HAP-1 (cell line): Measurements from ENCODE around the gene LGALS7.
"Not testable (repeated sequence)": the region's sequence is repeated elsewhere in the genome, so short reads cannot be mapped to it uniquely, and the experiment has no call there.

Experiments
- DNase-seq, 2 experiments: peaks; one replicate each; pipeline ENCODE4 v3.0.0-alpha.2; 2016 to 2020; ENCODE audit warnings: low spot score in 2 of 2
- H3K27me3 ChIP-seq: fragments of 250-450 bp; sonication (Bioruptor Pico); 2 replicates; pipeline ENCODE4 v1.5.1; 2020; ENCODE audit warnings: low read depth, mild to moderate bottlenecking, moderate library complexity
- H3K36me3 ChIP-seq: fragments of 250-450 bp; sonication (Bioruptor Pico); replicated peaks from 2 replicates; pipeline ENCODE4 v1.5.1; 2020; ENCODE audit warnings: mild to moderate bottlenecking
- H3K4me1 ChIP-seq: fragments of 250-450 bp; sonication (Bioruptor Pico); 2 replicates; pipeline ENCODE4 v1.5.1; 2020; ENCODE audit warnings: mild to moderate bottlenecking
- H3K4me3 ChIP-seq: fragments of 250-450 bp; sonication (Bioruptor Pico); 2 replicates; pipeline ENCODE4 v1.5.1; 2020; ENCODE audit warnings: mild to moderate bottlenecking, moderate library complexity
- H3K9me3 ChIP-seq: fragments of 250-450 bp; sonication (Bioruptor Pico); 2 replicates; pipeline ENCODE4 v1.5.1; 2020; ENCODE audit warnings: mild to moderate bottlenecking, moderate library complexity
- in situ Hi-C: fragments of 300-500 bp; cut with MboI; formaldehyde crosslinking; loops from 3 replicates; pipeline ENCODE4 v1.14.3; 2020; ENCODE audit warnings: low sequenced_read_pairs, inconsistent platforms, mixed read lengths

LGALS7 gene

DNA sequence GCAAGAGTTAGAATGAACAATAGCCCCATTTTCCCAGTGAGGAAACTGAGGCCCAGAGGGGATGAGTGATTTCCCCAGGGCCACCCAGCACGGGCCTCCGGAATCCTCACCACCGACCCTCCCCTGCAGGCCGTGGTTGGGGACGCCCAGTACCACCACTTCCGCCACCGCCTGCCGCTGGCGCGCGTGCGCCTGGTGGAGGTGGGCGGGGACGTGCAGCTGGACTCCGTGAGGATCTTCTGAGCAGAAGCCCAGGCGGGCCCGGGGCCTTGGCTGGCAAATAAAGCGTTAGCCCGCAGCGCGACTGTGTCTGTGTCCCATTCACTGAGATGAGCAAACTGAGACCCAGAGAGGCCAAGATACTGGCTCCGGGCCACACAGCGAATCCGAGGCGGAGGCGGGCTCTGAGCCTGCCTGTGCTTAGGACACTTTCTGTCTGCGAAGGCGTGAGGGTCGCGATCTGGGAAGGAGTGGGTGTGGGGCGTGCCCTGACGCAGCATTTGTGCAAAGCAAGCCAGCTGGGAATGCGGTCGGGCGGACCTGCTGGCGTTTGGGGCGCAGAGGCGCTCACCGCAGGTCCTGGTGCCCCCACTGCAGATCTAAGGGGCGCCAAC lies 18.2 kb upstream of the LGALS7 start:
- H3K36me3 ChIP-seq, H3K9me3 ChIP-seq, DNase-seq, in situ Hi-C loops, H3K4me3 ChIP-seq, H3K27me3 ChIP-seq, H3K4me1 ChIP-seq: not testable (repeated sequence)

DNA sequence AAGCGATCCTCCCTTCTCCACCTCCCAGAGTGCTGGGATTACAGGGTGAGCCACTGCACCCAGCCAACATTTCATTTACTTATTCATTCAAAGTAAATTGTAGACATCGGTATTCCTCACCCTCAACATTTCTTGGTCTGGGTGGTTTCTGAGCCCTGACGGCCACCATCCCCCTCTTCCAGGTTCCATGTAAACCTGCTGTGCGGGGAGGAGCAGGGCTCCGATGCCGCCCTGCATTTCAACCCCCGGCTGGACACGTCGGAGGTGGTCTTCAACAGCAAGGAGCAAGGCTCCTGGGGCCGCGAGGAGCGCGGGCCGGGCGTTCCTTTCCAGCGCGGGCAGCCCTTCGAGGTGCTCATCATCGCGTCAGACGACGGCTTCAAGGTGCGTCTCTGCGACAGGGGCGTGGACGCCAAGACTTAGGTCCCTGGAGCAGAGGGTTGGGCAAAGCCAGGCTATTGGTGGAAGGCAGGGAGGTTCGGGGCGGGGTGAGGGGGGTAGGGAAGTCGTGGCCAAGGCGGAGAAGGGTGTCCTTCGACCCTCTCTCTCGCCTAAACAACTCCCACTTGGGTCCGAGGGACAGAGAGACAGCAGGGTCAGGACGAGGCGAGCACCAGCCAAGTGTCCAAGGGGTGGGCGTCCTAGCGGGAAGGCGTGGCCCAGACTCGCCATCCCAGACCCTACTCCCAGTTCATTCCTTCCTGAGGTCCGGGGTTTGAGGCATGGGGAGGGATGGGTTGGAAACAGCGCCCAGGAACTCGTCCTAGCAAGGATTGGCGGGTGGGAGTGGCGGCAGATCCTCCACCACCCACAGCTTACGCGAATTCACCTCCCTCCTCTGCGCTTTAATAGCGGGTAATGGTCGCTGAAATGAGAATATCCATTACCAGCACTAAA lies 17.4 kb upstream of the LGALS7 start:
- in situ Hi-C loops: not testable (repeated sequence)

GRCh38 chr19:38788478-38789243 lies 15.3 kb upstream of the LGALS7 start, which contains the start of gene LGALS7B:
Gene LGALS7B (plus strand): TSS chr19:38789200. CDS start chr19:38789227, 27 bp downstream.
- H3K27me3 ChIP-seq: no peaks in the 10 kb centered on the region
- H3K36me3 ChIP-seq: no peaks in the 10 kb centered on the region
- no peaks in the 10 kb centered on the region for H3K9me3 ChIP-seq
- DNase-seq: no peak
- in situ Hi-C loops: no loop called here
- no peak within 1 kb of the TSS for H3K4me3 ChIP-seq
- H3K4me1 ChIP-seq: no peaks in the 10 kb centered on the region

More for the DNA sequence above, 17.4 kb upstream of the LGALS7 start:
- DNase-seq, H3K4me1 ChIP-seq, H3K27me3 ChIP-seq, H3K36me3 ChIP-seq, H3K9me3 ChIP-seq, H3K4me3 ChIP-seq: not testable (repeated sequence)

DNA sequence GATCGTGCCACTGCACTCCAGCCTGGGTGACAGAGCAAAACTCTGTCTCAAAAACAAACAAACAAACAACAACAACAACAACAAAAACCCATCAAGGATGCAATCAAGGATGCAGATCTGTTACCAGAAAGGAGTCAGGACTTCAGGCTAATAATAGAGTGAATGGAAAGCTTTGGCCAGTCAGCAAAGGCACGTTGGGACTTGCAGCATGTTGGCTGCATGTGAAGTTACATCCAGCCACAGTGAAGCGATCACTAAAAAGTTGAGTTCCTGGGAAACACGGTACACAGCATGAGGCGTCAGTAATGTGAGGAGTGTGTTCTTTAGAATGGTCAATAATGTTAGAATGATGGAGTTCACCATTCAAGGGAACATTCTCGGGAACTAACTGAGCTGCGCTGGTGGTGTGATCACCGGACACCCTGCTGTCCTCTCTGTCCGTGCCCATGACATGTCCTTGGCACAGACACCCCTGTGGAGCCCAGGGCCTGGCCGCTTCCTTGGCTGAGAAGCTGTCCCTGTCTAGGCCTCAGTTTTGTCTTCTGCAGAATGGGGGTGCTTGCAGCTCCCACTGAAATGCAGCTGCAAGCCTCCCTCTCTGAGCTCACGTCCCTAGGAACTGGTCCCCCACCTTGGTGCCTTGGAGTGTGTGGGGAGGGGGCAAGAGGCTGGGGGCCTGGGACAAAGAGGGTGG lies 13.4 kb upstream of the LGALS7 start:
- Histone ChIP-seq H3K4me3 (no peak overlapping the region), H3K27me3 (no peaks in the 10 kb centered on the region), H3K9me3 (no peaks in the 10 kb centered on the region), H3K4me1 (no peaks in the 10 kb centered on the region), H3K36me3 (no peaks in the 10 kb centered on the region)
- no peak for DNase-seq
- in situ Hi-C loops: no loop called here

DNA sequence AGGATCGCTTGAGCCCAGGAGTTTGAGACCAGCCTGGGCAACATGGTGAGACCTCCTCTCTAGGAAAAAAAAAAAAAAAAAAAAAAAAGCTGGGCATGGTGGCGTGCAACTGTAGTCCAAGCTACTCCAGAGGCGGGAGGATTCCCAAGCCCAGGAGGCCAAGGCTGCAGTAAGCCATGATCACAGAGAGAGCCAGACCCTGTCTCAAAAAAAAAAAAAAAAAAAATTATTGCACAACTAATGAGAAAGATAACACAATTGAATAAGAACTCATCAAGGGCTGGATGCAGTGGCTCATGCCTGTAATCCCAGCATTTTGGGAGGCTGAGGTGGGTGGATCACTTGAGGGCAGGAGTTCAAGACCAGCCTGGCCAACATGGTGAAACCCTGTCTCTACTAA lies 12.7 kb upstream of the LGALS7 start:
- DNase-seq, H3K4me1 ChIP-seq, H3K36me3 ChIP-seq, H3K4me3 ChIP-seq, H3K27me3 ChIP-seq, in situ Hi-C loops, H3K9me3 ChIP-seq: not testable (repeated sequence)

GRCh38 chr19:38785187-38785699 lies 11.9 kb upstream of the LGALS7 start:
- no peaks in the 10 kb centered on the region for H3K9me3 ChIP-seq
- H3K4me3 ChIP-seq: no peak overlapping the region
- in situ Hi-C loops: no loop called here
- no peaks in the 10 kb centered on the region for H3K4me1 ChIP-seq
- no peaks in the 10 kb centered on the region; the same call in 1 of the 2 replicates for H3K27me3 ChIP-seq
- H3K36me3 ChIP-seq: no peaks in the 10 kb centered on the region
- DNase-seq: no peak

DNA sequence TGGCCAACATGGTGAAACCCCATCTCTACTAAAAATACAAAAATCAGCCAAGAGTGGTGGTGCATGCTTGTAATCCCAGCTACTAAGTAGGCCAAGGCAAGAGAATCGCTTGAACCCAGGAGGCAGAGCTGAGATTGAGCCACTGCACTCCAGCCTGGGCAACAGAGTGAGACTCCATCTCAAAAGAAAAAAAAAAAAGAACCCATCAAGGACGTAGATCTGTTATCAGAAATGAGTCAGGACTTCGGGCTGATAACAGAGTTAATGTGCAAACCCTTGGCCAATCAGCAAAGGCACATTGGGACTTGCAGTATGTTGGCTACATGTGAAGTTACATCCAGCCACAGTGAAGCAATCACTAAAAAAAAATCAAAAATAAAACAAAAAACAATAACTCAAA lies 10.9 kb upstream of the LGALS7 start:
- no peak for DNase-seq
- Histone ChIP-seq H3K36me3 (no peaks in the 10 kb centered on the region), H3K9me3 (no peaks in the 10 kb centered on the region), H3K27me3 (no peaks in the 10 kb centered on the region; the same call in 1 of the 2 replicates), H3K4me3 (no peak overlapping the region), H3K4me1 (no peaks in the 10 kb centered on the region)
- in situ Hi-C loops: no loop called here

- in situ Hi-C loops: not testable (repeated sequence)
Measured at GRCh38 chr19:38782212-38782611, 8.9 kb upstream of the LGALS7 start.

DNA sequence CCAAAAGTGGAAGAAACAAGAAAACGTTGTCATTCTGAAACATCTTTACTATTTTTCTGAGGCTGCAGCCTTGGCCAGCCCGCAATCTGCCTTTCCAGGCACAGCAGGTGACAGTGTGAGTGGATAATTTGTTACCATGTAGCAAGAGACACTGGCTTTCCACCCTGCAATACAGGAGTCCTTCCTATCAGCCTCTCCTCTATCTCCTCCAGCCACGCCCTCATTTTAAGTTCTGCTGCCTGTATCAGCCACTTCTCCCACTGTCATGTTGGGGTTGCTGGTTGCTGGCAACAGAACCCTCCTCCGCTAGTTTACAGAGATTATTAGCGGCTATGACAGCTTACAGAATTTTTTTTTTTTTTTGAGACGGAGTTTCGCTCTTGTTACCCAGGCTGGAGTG lies 7.7 kb upstream of the LGALS7 start:
- no peak for DNase-seq
- no peaks in the 10 kb centered on the region for H3K9me3 ChIP-seq

More at GRCh38 chr19:38782212-38782611, 8.9 kb upstream of the LGALS7 start:
- not testable (repeated sequence) for H3K9me3 ChIP-seq, H3K4me3 ChIP-seq, DNase-seq, H3K27me3 ChIP-seq, H3K36me3 ChIP-seq, H3K4me1 ChIP-seq

GRCh38 chr19:38780443-38780842 lies 7.1 kb upstream of the LGALS7 start:
- no peak for DNase-seq
- Histone ChIP-seq H3K4me3 (no peak overlapping the region), H3K27me3 (no peaks in the 10 kb centered on the region; the same call in 1 of the 2 replicates), H3K4me1 (no peaks in the 10 kb centered on the region), H3K36me3 (no peaks in the 10 kb centered on the region), H3K9me3 (no peaks in the 10 kb centered on the region)
- in situ Hi-C loops: no loop called here

More for the DNA sequence above, 7.7 kb upstream of the LGALS7 start:
- in situ Hi-C loops: no loop called here
- H3K4me3 ChIP-seq: no peak overlapping the region
- H3K36me3 ChIP-seq: no peaks in the 10 kb centered on the region
- no peaks in the 10 kb centered on the region for H3K4me1 ChIP-seq
- H3K27me3 ChIP-seq: no peaks in the 10 kb centered on the region; the same call in 1 of the 2 replicates

- H3K9me3 ChIP-seq: no peaks in the 10 kb centered on the region
- in situ Hi-C loops: no loop called here
Measured at GRCh38 chr19:38778733-38779132, 5.4 kb upstream of the LGALS7 start.

GRCh38 chr19:38774181-38774950 lies 1.0 kb upstream of the LGALS7 start:
- Histone ChIP-seq H3K4me1 (no peaks in the 10 kb centered on the region), H3K27me3 (no peaks in the 10 kb centered on the region), H3K4me3 (no peak overlapping the region), H3K36me3 (no peaks in the 10 kb centered on the region), H3K9me3 (no peaks in the 10 kb centered on the region)
- in situ Hi-C loops: no loop called here
- DNase-seq: no peak

More at GRCh38 chr19:38778733-38779132, 5.4 kb upstream of the LGALS7 start:
- H3K4me1 ChIP-seq: no peaks in the 10 kb centered on the region
- no peak overlapping the region for H3K4me3 ChIP-seq
- no peak for DNase-seq
- no peaks in the 10 kb centered on the region for H3K36me3 ChIP-seq
- no peaks in the 10 kb centered on the region; the same call in 1 of the 2 replicates for H3K27me3 ChIP-seq
